ENCODE measurements around the gene NEAT1. TPM values are rescaled to one million over a fixed set of nuclear protein-coding genes. Genes with fewer than 3 reads are reported as not detected.

Gene NEAT1
- total and polyA plus RNA-seq, 9 of the 15 experiments (the other 6 are each of a cell fraction or from before 2014, with no cell fraction given), result 20.1 to 389 (median 62.8) TPM

GRCh38 chr11:65423516-65424204, 1.1 kb downstream of the NEAT1 start (continued):
- TF ChIP-seq RBBP5 (IDR thresholded peaks at IDR 0.05; ENCODE audit: borderline replicate concordance, insufficient read depth, low read length, poor library complexity, severe bottlenecking) (no peak), SMC3 (conservative IDR thresholded peaks at IDR 0.05; ENCODE audit: insufficient read depth, low read depth, low read length) (0 out of 2 replicates have a peak, but pooled peaks have one; percentile 5), MCM7 (IDR thresholded peaks at IDR 0.05) (no peak), TEAD1 (CRISPR knock-in tag; IDR thresholded peaks at IDR 0.05) (peak; percentile 2 to 20; a peak in 2 of 4 replicates), HDAC1 (IDR thresholded peaks at IDR 0.05) (peak in 1 of 2 experiments; percentile 13; a peak in 1 of 4 replicates), CCNT2 (IDR thresholded peaks at IDR 0.05; ENCODE audit: borderline replicate concordance, extremely low read depth, insufficient read length, low read depth, low read length) (no peak), ARID2 (IDR thresholded peaks at IDR 0.05) (0 out of 2 replicates have a peak, but pooled peaks have one; percentile 21), ZKSCAN1 (IDR thresholded peaks at IDR 0.05; ENCODE audit: low read depth, low read length) (no peak), TAF1 (IDR thresholded peaks at IDR 0.05; ENCODE audit: control insufficient read depth, extremely low read depth, insufficient read depth, low read length, severe bottlenecking) (peak; percentile 24), POLR2G (IDR thresholded peaks at IDR 0.05; ENCODE audit: low read depth, low read length) (no peak), PATZ1 (CRISPR knock-in tag; IDR thresholded peaks at IDR 0.05; ENCODE audit: borderline replicate concordance) (peak; percentile 83), HDAC2 (IDR thresholded peaks at IDR 0.05) (no peak), ZNF780A (CRISPR knock-in tag; IDR thresholded peaks at IDR 0.05) (0 out of 2 replicates have a peak, but pooled peaks have one; percentile 57)
- TF ChIP-seq, protein P1, sequence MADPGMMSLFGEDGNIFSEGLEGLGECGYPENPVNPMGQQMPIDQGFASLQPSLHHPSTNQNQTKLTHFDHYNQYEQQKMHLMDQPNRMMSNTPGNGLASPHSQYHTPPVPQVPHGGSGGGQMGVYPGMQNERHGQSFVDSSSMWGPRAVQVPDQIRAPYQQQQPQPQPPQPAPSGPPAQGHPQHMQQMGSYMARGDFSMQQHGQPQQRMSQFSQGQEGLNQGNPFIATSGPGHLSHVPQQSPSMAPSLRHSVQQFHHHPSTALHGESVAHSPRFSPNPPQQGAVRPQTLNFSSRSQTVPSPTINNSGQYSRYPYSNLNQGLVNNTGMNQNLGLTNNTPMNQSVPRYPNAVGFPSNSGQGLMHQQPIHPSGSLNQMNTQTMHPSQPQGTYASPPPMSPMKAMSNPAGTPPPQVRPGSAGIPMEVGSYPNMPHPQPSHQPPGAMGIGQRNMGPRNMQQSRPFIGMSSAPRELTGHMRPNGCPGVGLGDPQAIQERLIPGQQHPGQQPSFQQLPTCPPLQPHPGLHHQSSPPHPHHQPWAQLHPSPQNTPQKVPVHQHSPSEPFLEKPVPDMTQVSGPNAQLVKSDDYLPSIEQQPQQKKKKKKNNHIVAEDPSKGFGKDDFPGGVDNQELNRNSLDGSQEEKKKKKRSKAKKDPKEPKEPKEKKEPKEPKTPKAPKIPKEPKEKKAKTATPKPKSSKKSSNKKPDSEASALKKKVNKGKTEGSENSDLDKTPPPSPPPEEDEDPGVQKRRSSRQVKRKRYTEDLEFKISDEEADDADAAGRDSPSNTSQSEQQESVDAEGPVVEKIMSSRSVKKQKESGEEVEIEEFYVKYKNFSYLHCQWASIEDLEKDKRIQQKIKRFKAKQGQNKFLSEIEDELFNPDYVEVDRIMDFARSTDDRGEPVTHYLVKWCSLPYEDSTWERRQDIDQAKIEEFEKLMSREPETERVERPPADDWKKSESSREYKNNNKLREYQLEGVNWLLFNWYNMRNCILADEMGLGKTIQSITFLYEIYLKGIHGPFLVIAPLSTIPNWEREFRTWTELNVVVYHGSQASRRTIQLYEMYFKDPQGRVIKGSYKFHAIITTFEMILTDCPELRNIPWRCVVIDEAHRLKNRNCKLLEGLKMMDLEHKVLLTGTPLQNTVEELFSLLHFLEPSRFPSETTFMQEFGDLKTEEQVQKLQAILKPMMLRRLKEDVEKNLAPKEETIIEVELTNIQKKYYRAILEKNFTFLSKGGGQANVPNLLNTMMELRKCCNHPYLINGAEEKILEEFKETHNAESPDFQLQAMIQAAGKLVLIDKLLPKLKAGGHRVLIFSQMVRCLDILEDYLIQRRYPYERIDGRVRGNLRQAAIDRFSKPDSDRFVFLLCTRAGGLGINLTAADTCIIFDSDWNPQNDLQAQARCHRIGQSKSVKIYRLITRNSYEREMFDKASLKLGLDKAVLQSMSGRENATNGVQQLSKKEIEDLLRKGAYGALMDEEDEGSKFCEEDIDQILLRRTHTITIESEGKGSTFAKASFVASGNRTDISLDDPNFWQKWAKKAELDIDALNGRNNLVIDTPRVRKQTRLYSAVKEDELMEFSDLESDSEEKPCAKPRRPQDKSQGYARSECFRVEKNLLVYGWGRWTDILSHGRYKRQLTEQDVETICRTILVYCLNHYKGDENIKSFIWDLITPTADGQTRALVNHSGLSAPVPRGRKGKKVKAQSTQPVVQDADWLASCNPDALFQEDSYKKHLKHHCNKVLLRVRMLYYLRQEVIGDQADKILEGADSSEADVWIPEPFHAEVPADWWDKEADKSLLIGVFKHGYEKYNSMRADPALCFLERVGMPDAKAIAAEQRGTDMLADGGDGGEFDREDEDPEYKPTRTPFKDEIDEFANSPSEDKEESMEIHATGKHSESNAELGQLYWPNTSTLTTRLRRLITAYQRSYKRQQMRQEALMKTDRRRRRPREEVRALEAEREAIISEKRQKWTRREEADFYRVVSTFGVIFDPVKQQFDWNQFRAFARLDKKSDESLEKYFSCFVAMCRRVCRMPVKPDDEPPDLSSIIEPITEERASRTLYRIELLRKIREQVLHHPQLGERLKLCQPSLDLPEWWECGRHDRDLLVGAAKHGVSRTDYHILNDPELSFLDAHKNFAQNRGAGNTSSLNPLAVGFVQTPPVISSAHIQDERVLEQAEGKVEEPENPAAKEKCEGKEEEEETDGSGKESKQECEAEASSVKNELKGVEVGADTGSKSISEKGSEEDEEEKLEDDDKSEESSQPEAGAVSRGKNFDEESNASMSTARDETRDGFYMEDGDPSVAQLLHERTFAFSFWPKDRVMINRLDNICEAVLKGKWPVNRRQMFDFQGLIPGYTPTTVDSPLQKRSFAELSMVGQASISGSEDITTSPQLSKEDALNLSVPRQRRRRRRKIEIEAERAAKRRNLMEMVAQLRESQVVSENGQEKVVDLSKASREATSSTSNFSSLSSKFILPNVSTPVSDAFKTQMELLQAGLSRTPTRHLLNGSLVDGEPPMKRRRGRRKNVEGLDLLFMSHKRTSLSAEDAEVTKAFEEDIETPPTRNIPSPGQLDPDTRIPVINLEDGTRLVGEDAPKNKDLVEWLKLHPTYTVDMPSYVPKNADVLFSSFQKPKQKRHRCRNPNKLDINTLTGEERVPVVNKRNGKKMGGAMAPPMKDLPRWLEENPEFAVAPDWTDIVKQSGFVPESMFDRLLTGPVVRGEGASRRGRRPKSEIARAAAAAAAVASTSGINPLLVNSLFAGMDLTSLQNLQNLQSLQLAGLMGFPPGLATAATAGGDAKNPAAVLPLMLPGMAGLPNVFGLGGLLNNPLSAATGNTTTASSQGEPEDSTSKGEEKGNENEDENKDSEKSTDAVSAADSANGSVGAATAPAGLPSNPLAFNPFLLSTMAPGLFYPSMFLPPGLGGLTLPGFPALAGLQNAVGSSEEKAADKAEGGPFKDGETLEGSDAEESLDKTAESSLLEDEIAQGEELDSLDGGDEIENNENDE (IDR thresholded peaks at IDR 0.05; ENCODE audit: low read depth, low read length), result no peak

Data from K562 (cell line).